SU-DHL-6 (cell line): Measurements from ENCODE around the gene CCDC40.

Experiments used
- H2AFZ ChIP-seq: fragments of 200-600 bp; sonication (generic); 2 replicates; pipeline ENCODE4 v1.6.1; 2014; ENCODE audit warnings: low read depth, mild to moderate bottlenecking, moderate library complexity, mixed read lengths, antibody characterized with exemption, low read length; ENCODE audit not compliant: severe bottlenecking
- H3F3A ChIP-seq: fragments of 200-600 bp; shearing (Covaris generic); 2 replicates; pipeline ENCODE4 v1.6.0; 2016; ENCODE audit warnings: antibody characterized with exemption, mild to moderate bottlenecking; ENCODE audit not compliant: insufficient read depth
- H3K27ac ChIP-seq: fragments of 200-600 bp; sonication (generic); 2 replicates; pipeline ENCODE4 v1.5.1; 2016; ENCODE audit warnings: low read depth, mild to moderate bottlenecking, low read length, moderate library complexity, mixed read lengths
- H3K27me3 ChIP-seq: fragments of 200-600 bp; sonication (generic), shearing (Covaris generic); 2 replicates; pipeline ENCODE4 v1.6.0; 2014; ENCODE audit warnings: mild to moderate bottlenecking, low read length
- H3K36me3 ChIP-seq: fragments of 200-600 bp; sonication (generic); 2 replicates; pipeline ENCODE4 v1.6.1; 2014; ENCODE audit warnings: mild to moderate bottlenecking, low read length, mixed read lengths
- H3K4me2 ChIP-seq: fragments of 300-600, 200-600 bp; shearing (Covaris generic), sonication (generic); 2 replicates; pipeline ENCODE4 v1.6.0; 2014; ENCODE audit warnings: low read length, low read depth, mild to moderate bottlenecking; ENCODE audit not compliant: poor library complexity, severe bottlenecking
- H3K4me3 ChIP-seq: fragments of 200-600 bp; sonication (generic); 2 replicates; pipeline ENCODE4 v1.5.1; 2014; ENCODE audit warnings: antibody characterized with exemption, low read length, mild to moderate bottlenecking, mixed read lengths; ENCODE audit not compliant: insufficient read depth, poor library complexity, severe bottlenecking
- H3K79me2 ChIP-seq: fragments of 200-600 bp; sonication (generic); 2 replicates; pipeline ENCODE4 v1.6.1; 2014; ENCODE audit warnings: mild to moderate bottlenecking, low read length, moderate library complexity; ENCODE audit not compliant: insufficient read depth
- H3K9ac ChIP-seq: fragments of 200-600 bp; sonication (generic); 2 replicates; pipeline ENCODE4 v1.7.0; 2014; ENCODE audit warnings: mild to moderate bottlenecking, low read length
- H3K9me2 ChIP-seq: fragments of 200-600 bp; sonication (generic); replicated peaks from 2 replicates; pipeline ENCODE4 v1.6.1; 2014; ENCODE audit warnings: low read length; ENCODE audit not compliant: insufficient read depth
- H3K9me3 ChIP-seq: fragments of 200-600 bp; sonication (generic); 2 replicates; pipeline ENCODE4 v1.6.1; 2014; ENCODE audit warnings: low read length, mixed read lengths; ENCODE audit not compliant: insufficient read depth
- H4K20me1 ChIP-seq: fragments of 200-600 bp; sonication (generic); 2 replicates; pipeline ENCODE4 v1.6.1; 2014; ENCODE audit warnings: low read depth, mild to moderate bottlenecking, antibody characterized with exemption, low read length, moderate library complexity, mixed read lengths
- CTCF ChIP-seq: fragments of 200-600 bp; sonication (generic); IDR thresholded peaks from one replicate; pipeline ENCODE4 v1.5.1; 2017; ENCODE audit warnings: antibody characterized with exemption, mild to moderate bottlenecking, low read length, moderate library complexity; ENCODE audit not compliant: insufficient read depth, poor library complexity, severe bottlenecking
- EZH2phosphoT487 ChIP-seq: fragments of 200-600 bp; sonication (generic), shearing (Covaris generic); conservative IDR thresholded peaks from 2 replicates; pipeline ENCODE4 v1.6.1; 2018; ENCODE audit warnings: mild to moderate bottlenecking, antibody characterized with exemption, low read length, moderate library complexity, mixed read lengths

Gene CCDC40

DNA sequence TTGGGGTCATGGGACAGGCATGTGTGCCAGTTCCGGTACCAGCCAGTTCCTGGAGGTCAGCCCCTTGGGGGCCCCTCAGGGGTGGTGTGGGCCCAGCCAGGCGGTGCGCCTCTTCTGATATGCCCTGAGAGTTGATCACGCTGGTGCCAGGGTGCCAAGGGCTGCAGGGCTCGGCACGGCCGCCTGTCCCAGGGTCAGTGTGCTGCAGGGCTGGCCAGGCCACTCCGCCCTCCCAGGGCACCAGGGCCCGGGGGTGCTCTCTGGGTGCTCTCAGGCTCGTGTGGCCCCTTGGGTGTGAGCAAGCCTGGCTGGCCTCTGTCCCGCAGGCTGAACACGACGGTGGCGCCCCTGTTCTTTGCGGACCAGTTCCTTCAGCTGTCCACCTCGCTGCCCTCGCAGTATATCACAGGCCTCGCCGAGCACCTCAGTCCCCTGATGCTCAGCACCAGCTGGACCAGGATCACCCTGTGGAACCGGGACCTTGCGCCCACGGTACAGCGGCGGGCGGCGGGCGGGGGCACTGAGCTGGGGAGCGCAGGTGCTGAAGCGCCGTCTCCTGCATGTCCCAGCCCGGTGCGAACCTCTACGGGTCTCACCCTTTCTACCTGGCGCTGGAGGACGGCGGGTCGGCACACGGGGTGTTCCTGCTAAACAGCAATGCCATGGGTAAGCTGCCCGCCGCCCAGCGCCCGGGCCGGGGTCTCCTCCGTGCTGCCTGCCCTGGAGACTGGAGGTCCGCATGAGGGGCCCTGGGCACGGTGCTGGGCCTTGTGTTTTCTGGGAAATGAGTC, 71.0 kb downstream of the CCDC40 start:
- H3K9ac ChIP-seq, result no peak overlapping the region
- no peaks in the 10 kb centered on the region for H3F3A ChIP-seq
- H4K20me1 ChIP-seq, result no peaks in the 10 kb centered on the region
- no peaks in the 10 kb centered on the region for H3K9me2 ChIP-seq
- no peak overlapping the region for H3K4me3 ChIP-seq
- H2AFZ ChIP-seq, result no peak overlapping the region
- no peaks in the 10 kb centered on the region for H3K27me3 ChIP-seq
- no peaks in the 10 kb centered on the region for H3K9me3 ChIP-seq
- no peak overlapping the region for H3K27ac ChIP-seq
- no peaks in the 10 kb centered on the region for H3K79me2 ChIP-seq
- H3K36me3 ChIP-seq, result no peaks in the 10 kb centered on the region
- H3K4me2 ChIP-seq, result no peak overlapping the region
- TF ChIP-seq CTCF (no peak), EZH2phosphoT487 (no peak)

DNA sequence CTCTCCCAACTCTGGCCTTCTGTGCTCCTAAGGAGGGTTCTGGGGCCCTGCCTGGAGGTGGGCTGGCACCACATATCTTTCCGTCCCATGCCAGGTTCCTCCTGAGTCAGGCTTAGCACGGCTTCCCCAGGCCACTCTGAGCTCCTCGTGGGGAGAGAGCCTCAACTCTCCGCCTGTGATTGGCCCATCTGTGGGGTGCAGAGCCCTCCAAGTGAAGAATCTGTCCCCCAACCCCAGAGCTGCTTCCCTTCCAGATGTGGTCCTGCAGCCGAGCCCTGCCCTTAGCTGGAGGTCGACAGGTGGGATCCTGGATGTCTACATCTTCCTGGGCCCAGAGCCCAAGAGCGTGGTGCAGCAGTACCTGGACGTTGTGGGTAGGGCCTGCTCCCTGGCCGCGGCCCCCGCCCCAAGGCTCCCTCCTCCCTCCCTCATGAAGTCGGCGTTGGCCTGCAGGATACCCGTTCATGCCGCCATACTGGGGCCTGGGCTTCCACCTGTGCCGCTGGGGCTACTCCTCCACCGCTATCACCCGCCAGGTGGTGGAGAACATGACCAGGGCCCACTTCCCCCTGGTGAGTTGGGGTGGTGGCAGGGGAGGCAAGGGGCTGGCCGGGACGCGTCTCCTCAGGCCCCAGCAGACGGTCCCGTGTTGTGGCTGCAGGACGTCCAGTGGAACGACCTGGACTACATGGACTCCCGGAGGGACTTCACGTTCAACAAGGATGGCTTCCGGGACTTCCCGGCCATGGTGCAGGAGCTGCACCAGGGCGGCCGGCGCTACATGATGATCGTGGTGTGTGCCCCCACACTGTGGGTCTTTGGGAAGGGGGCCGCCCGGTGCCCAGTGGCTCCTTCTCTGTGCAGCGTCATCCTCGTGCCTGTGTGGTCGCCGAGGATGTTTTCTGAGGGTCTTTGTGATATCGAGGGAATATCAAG, 71.9 kb downstream of the CCDC40 start:
- Histone ChIP-seq H3K9me2 (no peaks in the 10 kb centered on the region), H3K4me3 (no peak overlapping the region), H3K36me3 (no peaks in the 10 kb centered on the region), H3K4me2 (no peak overlapping the region), H2AFZ (no peak overlapping the region), H3K79me2 (no peaks in the 10 kb centered on the region), H3F3A (no peaks in the 10 kb centered on the region), H4K20me1 (no peaks in the 10 kb centered on the region), H3K9ac (no peak overlapping the region), H3K27me3 (no peaks in the 10 kb centered on the region), H3K9me3 (no peaks in the 10 kb centered on the region), H3K27ac (no peak overlapping the region)
- TF ChIP-seq CTCF, result no peak
- no peak for TF ChIP-seq EZH2phosphoT487

DNA sequence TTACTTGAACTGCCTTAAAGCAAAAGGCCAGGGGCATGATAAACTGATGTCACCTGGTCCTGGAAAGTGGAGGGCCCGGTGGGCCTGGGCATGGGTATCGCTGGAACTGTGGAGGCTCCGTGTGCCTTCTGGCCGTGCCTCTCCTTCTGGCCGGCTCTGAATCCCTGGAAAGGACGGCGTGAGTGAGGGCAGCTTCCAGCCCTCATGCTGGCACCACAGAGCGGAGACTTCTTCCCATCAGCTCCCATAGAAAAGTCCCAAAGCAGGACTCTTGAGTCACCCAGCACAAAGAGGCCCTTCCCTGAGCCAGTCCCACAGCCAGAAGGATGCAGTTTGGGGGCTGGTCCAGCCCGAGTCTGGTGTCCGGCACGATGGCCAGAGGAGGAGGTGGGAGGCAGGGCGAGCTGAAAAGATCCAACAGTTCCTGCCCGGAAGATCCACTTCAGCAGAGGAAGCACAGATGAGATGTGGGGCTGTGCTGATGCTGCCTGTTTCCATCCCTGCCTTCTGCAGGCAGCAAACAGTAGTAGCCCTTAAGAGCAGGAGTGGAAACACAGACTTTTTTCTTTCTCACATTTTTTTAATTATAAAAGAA, 72.7 kb downstream of the CCDC40 start:
- no peak overlapping the region for H2AFZ ChIP-seq
- no peaks in the 10 kb centered on the region for H4K20me1 ChIP-seq
- H3K4me3 ChIP-seq, result no peak overlapping the region
- H3K27ac ChIP-seq, result no peak overlapping the region
- no peaks in the 10 kb centered on the region for H3K27me3 ChIP-seq
- no peaks in the 10 kb centered on the region for H3K9me2 ChIP-seq
- no peak overlapping the region for H3K4me2 ChIP-seq
- no peaks in the 10 kb centered on the region for H3F3A ChIP-seq
- no peak for TF ChIP-seq CTCF
- no peak for TF ChIP-seq EZH2phosphoT487
- no peak overlapping the region for H3K9ac ChIP-seq
- H3K9me3 ChIP-seq, result no peaks in the 10 kb centered on the region
- H3K36me3 ChIP-seq, result no peaks in the 10 kb centered on the region
- no peaks in the 10 kb centered on the region for H3K79me2 ChIP-seq
